ENCODE results near the gene LGALS7.

LGALS7 gene

DNA sequence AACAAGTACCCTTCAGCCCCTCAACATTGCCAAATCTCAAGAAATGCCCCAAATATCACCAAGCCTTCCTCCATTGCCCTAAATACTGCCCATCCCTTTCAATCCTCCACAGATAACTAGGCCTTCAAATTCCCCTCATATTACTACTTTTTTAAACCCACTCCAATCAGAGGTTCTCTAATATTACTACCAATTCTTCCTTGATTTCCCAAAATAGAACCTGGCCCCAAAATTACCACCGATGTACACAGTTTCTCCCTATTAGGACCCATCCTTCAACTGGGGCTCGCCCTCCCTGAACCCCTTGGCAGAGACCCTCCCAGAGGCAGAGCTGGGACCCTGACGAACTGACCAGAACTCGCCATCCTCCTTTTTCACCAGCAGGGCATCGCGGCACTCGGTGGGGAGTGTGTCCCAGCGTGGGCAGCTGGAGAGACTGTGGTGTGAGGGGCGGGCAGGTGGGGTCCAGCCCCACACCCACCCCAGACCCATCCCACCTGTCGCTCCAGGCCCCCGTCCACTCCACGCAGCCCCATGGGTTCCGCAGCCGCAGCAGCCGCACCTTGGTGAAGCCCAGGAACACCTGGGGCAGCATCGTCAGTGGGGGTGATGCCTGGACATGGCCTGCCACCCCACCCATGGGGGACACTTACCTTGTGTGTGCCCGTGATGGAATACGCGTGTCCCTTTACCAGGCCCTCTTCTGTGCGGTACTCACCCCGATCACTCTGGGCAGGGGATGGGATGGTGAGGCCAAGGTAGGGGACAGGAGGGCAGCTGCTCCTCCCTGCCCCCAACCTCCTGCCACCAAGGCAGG lies 35.2 kb downstream of the LGALS7 start:
- no peak for DNase-seq

DNA sequence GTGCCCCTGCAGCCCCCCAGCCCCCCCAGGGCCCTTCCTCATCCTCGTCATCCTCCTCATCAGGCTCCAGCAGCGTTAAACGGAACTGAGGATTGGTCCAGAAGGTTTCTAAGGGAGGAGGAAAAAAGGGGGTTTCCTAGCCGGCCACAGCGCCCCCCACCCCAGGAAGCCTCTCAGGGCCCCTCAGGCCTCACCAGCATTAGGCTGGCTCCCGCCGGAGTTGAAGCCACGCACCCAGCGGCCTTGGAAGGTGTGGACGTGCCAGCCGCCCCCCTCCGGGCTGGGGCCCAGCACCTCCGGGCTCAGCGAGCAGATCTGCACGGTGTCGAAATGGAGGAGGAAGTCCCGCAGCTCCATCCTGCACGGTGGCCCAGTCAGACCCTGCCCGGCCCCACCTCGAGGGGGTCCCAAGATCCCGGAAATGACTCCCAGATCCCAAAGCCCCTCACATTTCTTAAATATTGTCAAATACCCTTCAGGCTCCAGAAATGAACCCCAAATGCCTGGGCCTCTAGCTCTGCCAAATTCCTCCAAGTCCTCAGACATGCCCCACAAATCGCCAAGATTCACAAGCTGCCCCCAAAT lies 35.9 kb downstream of the LGALS7 start:
- DNase-seq = peak; percentile 25

DNA sequence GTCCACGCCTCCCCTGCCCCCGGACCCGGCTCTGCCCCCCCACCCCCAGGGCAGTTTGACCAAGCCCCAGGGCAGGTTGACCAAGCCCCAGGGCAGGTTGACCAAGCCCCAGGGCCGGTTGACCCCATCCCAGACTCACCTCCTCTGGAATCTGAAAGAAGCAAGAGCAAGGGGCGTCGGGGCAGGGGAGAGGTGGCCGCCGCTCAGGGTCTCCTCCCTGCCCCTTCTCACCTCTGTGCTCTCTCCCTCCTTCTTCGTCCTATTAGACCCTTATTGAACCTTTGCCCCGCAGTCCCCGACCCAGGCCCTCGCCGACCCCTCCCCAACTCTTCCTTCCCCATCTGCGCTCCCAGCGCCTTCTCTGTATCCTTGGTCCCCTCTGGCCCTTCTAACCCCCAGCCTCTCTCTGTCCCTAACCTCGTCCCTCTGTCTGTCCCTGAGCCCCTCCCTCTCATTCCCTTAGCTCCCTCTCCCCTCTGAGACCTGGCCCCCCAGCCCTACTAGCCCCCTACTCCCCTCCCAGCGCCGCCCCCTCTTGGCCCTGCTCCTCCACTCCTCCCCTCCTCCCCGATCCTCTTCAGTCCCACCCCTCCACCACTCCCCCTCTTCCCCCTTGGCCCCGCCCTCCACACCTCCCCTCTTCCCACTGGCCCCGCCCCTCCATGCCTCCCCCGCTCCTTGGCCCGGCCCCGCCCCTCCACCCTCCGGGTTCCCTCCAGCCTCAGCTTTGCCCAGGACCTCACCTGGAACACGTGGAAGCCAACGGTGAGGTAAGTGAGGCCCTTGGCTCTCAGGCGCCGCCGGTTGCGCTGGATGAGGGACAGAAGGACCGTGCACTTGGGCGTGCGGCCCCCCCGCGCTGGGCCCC lies 36.7 kb downstream of the LGALS7 start:
- DNase-seq = peak; percentile 57

DNA sequence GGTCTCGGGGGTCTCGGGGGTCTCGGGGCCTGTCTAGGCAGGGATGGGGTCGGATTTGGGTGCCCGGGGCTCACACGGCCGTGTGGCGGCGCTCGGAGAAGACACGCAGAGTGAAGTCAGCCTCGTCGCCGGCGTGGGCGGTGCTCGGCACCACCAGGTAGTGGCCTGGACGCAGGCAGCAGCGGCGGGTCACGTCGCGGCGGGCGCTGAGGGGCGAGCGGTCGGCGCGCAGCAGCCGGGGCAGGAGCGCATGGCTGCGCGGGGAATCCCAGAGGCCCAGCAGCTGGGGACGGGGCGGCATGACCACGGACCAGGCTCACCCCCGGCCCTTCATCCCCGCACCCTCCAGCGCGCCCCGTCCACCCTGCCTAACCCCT lies 37.3 kb downstream of the LGALS7 start:
- peak; percentile 55 for DNase-seq

DNA sequence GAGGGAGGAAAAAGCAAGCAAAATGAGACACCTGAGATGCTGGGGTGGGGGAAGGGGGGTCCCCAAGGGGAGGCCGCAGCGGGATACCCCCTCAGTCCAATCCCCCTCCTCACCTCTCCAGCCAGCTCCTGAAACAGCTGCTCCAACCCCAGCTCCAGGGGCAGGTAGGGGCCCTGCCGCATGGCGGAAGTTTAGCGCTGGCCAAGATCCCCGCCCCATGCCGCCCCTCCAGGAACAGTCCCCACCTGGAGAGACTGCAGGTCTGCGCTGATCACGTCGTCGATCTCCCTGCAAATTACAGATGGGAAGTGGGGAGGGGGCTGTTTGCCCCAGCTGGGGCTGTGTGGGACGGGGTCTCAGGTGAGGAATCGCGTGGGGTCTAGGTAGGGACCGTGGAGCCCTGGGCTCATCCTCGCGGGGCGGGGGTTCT lies 38.0 kb downstream of the LGALS7 start:
- peak; percentile 39 for DNase-seq

DNA sequence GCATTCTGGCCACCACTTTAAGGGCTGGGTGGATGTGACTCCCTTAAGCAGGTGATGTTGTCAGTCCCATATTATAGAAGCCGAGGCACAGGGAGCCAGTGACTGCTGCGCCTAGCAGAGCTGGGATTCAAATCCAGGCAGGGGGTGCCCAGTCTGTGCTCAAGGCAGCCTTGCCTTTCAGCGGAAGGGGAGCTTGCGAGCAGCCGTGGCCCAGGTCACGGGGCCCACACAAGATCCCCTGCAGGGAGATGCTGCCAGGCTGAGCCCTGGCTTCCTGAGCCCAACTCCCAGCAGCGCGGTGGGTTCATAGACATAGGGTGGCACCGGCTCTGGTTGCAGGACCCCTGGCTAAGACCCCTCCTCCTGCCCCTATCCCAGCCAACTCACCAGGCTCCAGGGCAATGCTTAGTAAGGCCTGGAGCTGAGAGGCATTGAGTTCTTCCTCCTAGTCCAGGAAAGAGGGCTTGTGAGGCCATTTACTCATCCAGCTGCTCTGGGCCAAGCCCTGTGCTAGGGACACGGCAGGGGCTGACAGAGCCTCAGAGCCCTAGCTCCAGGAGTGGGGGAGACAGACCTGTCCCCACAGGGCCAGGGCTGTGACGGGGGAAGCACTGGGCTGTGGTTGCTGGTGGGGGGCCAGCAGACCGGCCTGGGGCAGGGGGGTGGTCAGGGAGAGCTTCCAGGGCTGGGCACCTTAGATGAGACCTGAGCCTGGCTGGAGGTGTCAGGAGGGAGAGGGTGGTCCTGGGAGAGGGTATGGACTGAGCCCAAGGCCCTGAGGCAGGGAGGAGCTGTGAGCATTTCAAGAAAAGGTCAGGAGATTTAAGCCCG lies 38.7 kb downstream of the LGALS7 start:
- no peak for DNase-seq

DNA sequence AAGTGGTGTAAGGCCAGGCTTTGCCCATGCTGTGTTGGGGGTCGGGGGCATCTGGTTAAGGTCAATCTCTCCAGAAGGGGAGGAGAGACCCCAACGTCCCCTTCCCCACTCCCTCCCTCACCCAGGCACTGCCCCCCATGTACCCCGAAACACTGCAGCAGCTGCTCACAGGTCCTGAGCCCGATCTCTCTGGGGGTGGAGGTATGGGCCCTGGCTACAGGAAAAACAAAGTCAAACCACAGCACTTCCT lies 39.2 kb downstream of the LGALS7 start:
- DNase-seq = peak; percentile 27

DNA sequence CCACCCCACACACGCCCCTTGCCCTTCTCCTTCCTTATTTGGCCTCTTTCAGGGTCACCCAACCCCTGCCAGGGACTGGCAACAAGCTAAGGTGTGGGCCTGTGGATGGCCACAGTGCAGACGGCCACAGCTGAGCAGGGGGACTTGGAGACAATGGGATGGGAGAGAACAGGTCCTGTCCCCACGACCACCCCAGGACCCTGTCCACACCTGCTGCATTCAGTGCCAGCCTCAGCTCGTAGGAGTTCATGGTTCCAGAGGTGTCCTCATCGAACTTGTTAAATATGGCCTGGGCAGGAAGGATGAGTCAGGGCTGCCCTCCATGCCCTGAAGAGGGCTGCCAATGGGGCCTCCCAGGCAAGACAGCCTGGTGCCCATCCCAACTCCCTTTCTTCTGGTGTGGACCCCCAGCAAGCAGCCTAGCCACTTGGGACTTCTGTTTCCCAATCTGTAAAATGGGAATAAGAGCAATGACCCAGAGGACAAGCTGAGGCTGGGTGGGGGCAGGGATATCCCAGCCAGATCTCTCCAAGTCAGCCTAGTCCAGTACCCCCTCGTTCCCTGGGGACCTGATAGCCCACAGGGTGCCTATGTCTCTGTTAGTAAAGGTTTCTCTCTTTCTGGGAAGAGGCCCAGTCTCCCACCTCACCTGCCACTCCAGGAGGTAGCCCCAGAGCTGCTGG lies 39.7 kb downstream of the LGALS7 start:
- DNase-seq = peak; percentile 25

DNA sequence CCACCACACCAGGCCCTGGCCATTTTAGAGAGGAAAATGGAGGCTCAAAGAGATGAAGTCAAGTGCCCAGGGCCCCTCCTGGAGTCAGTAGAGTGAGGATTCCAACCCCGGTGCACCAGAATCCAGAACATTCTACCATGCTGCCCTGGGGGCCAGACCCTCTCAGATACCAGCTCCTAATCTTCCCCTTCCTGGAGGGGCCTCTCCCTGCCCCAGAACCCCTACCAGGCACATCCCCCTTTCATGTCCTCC lies 40.1 kb downstream of the LGALS7 start:
- no peak for DNase-seq

DNA sequence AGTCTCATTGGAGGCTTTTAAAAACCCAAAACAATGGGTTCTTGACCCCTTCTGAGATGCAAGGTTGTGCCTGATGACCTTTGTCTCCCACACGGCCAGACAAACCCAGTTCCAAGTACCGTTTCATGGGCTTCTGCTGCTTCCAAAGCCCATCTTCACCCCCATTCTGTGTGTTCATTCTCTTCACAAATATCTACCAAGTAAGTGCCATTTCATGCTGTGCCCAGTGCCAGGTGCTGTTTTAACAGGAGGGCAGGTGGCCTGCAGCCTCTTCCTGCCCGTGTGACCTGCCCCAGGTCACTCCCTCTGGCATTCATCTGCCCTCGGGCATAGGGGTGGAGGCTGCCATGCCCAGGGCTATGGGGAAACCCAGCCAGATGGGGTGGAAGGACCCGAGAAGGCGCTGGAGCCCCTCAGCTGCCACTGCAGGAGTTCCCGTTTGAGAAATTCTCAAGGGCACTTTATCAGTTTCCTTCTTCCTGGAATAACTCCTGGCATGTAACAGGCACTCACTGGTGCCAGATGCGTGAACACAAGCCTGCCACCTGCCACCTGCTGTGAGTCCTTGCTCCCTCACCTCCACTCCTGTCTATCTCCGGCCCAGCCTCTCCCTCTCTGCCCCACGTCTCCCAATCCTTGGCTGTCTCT lies 41.5 kb downstream of the LGALS7 start:
- peak; percentile 13 for DNase-seq

DNA sequence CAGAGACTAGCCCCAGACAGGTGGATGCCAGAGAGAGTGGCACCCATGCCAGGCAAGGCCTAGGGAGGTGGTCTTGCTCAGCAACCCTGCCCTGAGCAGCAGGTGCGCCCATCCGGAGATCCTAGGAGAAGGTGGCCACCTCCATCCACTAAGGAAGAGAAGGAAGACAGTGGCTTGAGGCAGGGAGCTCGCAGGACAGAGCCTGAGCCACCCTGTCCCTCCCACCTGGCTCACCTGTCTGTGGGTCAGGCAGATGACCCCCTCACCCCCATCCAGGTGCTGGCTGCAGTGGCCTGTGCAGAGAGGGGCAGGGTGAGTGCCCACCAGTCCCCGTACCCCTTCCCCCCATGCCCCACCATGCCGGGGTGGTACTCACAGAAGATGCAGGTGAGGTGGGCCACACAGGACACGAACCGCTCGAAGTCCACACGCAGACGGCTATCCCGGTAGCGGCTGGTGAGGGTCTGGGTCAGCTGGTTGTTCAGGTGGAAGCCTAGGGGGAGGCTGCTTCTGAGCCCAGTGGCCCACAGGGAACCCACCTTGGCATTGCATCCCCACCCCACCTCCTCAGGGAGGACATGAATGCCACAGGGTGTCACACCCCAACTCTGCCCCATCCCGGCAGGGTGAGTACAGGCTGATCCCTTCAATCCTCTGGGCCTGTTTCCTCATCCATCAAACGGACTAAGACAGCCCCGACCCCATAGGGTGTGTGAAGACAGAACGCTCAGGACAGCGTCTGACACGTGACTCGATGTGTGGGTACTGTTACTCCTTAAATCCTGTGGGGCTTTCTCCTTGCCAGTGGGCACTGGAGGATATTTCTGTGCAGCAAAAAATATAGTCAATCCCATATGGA lies 42.4 kb downstream of the LGALS7 start:
- DNase-seq = peak; percentile 18

DNA sequence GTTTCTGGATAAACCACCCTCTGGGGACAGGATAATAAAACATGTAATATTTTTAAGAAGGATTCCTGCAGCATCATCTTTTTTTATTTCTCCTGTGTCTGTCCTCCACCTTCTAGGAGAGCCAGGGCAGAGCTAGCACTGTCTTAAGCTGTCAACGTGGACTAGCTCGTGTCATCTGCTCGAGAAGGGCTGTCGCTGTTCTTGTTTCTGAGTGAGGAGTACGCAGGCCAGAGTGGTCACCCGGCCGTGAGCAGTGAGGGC lies 42.9 kb downstream of the LGALS7 start:
- no peak for DNase-seq

DNA sequence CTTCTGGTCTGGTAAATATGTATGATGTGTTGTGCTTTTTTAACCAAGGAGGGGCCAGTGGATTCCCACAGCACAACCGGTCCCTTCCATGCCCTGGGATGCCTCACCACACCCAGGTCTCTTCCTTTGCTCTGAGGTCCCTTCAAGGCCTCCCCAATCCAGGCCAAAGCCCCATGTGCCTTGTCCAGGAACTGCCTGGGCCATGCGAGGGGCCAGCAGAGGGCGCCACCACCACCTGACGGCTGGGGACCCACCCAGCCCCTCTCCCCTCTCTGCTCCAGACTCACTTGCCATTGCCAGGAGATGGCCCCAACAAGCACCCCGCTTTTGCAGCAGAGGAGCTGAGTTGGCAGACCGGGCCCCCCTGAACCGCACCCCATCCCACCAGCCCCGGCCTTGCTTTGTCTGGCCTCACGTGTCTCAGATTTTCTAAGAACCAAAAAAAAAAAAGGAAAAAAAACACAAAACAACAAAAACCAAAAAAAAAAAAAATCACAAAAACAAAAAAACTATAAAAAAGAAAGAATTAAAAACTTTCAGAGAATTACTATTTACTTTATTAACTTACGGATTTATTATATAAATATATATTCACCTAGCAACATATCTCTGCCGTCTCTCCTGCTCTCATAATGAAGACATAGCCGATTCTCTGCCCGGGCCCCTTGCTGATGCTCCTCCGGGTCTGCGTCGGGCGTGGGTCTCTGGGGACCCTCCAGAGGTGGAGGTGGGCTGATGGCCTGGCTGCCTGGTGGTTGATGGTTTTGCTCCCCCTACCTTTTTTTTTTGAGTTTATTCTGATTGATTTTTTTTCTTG lies 43.5 kb downstream of the LGALS7 start:
- peak; percentile 71 for DNase-seq

DNA sequence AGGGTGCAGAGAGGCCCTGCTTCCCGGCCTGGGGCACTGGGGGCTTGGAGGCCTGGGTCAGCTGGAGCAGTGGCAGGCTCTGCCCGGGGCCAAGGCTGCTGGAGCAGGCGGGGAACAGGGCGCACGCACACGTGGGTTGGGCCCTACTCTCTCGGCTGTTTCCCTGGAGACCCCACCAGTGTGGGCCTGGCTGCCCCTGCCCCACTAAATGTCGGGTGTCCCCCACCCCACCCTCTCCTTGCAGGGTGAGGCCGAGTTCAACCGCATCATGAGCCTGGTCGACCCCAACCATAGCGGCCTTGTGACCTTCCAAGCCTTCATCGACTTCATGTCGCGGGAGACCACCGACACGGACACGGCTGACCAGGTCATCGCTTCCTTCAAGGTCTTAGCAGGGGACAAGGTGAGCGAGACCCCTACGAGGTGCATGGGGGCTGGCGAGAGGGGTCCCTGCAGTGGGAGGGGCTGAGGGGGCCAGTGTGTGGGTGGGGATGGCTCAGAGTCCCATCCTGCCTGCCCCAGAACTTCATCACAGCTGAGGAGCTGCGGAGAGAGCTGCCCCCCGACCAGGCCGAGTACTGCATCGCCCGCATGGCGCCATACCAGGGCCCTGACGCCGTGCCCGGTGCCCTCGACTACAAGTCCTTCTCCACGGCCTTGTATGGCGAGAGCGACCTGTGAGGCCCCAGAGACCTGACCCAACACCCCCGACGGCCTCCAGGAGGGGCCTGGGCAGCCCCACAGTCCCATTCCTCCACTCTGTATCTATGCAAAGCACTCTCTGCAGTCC lies 44.4 kb downstream of the LGALS7 start:
- no peak for DNase-seq

DNA sequence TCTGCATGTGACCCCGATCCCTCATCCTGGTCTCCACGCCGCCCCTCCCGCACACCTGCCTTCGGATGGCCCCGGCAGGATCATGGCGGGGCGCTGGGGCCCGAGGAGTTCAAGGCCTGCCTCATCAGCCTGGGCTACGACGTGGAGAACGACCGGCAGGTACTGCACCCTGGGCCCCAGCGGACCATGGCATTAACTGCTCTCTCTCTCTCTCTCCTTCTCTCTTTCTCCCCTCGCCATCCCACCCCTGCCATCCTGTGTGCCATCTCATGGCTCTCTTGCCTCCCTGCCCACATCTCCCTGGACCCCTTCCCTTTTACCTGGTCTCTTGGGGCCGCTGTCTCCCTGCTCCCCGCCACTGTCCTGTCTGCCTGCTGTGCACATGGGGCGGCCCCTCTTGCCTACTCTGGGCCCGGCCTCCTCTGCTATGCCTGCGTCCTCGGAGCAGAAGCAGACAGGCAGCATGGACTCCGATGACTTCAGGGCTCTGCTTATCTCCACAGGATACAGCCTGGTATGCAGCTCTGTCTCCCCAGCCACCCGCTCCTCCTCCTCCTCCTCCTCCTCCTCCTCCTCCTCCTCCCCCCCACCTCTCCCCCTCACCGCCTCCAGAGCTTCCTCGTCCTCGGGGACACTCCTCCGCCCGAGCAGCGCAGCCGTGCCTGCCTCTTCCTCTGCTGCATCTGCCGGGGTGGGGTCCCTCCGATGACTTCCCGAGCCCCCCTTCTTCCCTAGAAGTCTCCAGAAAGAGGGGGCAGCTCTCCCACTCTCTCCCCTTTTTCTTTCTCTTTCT lies 45.3 kb downstream of the LGALS7 start:
- DNase-seq = no peak

DNA sequence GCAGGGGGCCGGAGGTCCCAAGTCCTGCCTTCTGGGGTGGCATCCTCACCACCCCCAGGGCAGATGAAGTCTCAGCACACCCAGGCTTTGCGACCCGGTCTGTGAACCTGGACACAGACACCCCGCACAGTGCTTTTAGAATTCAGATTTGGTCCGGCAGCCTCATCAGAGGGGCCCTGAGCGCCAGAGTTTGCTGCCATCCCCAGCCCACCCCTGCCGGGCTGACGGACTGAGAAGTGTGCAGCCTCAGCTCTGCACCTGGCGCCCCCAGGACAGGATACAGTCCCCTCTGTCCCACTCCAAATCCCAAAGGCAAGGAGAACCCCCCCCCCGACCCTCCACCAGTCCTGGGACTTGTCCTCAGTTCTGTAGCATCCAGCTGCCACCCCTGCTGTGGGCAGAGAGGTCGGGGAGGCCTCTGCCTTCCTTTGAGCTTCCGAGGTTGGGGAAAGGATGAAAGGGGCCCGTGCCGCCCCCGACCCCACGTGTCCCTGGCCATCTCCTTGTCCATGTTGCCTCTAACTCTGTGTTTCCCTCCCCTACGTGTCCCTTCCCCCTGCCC lies 45.9 kb downstream of the LGALS7 start:
- DNase-seq = no peak

DNA sequence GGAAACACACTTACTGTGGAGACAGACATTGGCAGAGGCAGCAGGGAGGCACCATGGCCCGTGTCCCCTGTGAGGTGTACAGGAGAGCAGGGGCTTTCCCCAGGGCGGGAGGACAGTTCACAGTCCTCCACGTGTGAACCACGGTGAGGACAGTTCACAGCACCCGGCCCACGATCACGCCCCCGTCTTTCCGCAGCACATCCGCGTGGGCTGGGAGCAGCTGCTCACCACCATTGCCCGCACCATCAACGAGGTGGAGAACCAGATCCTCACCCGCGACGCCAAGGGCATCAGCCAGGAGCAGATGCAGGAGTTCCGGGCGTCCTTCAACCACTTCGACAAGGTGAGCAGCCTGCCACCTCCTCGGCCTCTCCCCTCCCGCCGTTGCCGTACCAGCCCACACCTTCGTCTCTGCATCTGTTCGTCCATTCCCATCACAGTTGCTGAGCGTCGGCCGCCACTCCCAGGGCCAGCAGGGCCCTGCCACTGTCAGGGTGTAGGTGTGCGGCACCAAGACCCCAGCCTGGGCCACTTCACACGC lies 46.5 kb downstream of the LGALS7 start:
- DNase-seq = no peak

DNA sequence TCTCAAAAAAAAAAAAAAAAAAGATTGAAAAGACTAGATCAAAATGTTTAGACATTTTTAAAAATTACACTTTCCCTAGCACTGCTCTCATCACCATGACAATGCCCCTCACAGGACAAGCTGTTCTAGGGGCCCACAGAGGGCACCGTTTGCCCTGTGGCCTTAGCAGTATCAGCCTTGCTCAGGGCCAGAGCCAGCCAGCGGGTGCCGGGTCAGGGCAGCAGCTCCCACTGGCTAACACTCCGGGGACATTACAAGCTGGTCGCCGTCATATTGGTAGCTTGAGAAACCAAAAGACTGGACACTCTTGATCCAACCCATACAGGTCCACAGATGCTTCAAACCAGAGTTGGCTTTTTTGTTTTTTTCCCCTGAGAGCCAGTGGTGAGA lies 47.0 kb downstream of the LGALS7 start:
- DNase-seq = no peak

Data from femur (tissue), 1 donor.